Stimulated activated CD4-positive, alpha-beta T cell treated with anti-CD3 and anti-CD28 coated beads, TNF-alpha, amount 100 ng/mL, for 4 hours (primary cell): ENCODE data around the gene FLNA.
"Not testable (repeated sequence)": the region's sequence is repeated elsewhere in the genome, so short reads cannot be mapped to it uniquely, and the experiment has no call there.

Experiments used
- DNase-seq, 3 experiments: peaks; one replicate each; pipeline ENCODE4 v3.0.0-alpha.2; 2020; ENCODE audit warnings: low read depth in 3 of 3

The FLNA gene

DNA sequence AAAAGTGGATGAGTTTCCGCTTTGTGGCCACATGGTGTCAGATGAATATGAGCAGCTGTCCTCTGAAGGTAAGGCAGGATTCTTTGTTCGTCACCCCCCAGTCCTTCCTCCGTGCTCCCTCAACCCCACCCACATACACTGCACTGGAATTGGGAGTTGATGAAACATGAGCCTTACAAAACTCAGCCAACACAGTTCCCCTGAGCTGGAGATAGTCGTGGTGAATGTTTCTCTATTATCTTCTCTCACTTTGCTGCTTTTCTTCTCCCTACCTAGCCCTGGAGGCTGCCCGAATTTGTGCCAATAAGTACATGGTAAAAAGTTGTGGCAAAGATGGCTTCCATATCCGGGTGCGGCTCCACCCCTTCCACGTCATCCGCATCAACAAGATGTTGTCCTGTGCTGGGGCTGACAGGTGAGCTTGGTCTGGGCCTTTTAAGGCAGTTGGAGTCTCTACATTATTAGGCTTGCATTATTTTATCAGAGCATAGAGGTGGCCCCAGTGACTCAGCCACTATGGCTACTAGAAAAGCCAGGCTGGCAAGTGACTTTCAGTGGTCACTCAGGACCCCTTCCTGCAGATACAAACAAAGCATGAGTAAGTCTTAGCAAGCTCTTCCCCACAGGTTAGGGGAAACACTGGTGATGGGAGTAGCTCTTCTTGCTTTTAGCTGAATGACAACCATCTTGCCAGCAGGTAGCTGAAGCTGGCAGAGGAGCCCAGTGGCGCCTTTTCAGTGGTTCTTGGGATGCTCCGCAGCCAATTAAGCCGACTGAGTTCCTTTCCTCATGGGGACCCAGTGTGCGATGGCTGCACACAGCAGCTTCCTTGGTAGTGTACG lies 25.3 kb upstream of the FLNA start:
- no peak for DNase-seq

- peak; percentile 59 to 75 (median 64) for DNase-seq
Measured at GRCh38 chrX:154398668-154399526, 24.5 kb upstream of the FLNA start.

- peak; percentile 69 to 82 (median 76) for DNase-seq
Measured at GRCh38 chrX:154397888-154398667, 23.6 kb upstream of the FLNA start, which contains the start of gene RPL10. Gene RPL10, plus strand, starts transcription at chrX:154398377. Its CDS starts 143 bp downstream, at chrX:154398520.

DNA sequence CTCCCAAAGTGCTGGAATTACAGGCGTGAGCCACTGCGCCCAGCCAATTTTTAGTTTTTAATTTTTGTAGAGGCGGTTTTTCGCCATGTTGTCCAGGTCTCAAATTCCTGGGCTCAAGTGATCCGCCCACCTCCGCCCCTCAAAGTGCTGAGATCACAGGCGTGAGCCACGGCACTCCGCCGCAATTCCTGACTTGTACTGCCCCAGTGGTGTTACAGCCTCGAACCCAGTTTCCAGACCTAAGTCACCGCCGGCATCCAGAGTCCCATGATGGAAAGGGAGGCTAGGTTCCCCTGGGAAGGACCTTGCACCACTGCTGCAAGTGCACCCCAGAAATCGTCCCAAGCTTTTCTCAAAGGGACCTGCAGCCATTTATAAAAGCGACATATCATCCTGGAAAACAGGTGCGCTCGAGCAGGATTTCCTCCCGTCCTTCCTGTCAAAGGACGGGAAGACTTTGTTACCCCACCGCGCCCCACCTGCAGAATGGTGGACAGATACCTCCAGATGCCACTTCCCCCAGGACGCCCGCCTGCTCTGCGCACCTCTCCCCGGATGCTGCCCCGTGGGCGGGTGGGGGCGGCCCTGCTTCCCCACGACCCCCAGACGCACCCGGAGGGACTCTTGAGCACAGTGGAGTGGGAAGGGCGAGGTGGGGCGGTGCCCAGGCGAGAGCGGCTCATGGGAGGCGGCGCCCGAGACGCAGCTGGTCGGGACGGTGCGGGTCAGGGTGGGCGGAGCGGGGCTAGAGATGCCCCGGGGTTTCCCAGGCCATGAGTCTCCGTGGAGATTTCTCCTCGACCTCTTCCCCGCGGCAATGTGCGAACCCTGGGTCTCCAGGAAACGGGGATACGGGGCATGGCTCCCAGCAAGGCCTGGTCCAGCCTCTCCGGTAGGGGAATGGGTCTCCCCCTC lies 22.8 kb upstream of the FLNA start:
- DNase-seq, result peak in 1 of 3 experiments; percentile 42

- not testable (repeated sequence) for DNase-seq
Measured at GRCh38 chrX:154396363-154396762, 21.9 kb upstream of the FLNA start.

DNA sequence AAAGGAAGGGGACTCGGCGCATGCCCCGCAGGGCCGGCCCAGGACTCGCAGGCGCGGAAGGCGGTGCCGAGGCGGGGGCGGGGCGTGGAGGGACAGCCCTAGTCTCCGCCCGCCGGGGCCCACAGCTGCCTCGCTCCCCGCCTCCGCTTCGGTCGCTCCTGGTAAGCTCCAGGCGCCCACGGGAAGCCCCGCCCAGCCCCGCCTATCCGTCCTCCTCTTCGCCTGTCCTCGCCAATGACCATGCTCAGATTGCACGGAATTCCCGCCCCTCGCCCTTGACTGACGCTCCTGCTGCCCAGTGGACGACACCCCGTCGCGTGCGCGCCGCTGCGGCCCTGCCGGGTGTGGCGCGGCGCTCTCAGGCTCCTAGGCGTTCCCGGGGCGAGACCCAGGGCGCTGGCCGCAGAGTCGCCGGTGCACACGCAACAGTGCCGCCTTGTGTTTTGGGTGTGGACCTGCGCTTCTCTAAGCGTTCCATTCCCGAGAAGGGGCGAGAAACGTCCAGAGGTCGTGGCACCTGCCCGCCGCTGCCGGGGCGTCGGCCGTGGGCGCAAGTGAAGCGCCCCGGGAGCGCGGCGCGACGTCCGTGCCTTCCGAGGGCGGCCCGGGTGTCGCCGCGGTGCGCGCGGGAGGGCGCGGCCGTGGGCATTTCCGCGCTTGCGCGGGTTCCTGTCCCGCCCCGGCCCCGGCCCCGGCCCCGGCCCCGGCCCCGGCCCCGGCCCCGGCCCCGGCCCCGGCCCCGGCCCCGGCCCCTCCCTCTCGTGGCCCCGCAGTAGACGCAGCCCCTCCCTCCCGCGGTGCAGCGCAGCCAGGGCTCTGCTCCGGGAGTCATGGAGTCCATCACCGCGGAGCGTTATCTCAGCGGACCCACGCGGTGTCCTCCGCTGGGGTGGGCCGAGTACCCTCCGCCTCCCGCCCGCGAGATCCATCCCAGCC lies 15.6 kb upstream of the FLNA start:
- DNase-seq, result not testable (repeated sequence)

DNA sequence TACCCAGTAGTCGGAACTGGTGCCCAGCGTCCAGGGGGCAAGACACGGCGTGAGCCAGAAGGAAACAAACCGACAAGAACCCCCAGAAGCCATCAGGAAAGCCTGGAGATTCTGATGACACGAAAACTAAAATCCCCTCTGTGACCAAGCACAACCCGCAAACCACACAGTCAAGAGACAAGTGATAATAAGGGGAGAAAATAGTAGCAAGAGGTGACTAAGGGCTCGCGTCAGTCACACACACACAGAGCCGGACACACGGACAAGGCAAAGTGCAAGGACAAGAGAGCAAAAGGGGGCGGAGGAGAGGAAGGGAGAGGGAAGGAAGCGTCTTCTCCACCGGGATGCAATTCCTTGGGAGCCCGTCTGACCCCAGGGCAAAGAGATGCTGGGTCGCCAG lies 14.2 kb upstream of the FLNA start:
- DNase-seq, result not testable (repeated sequence)

- not testable (repeated sequence) for DNase-seq
Measured at GRCh38 chrX:154388094-154388493, 13.7 kb upstream of the FLNA start.

DNA sequence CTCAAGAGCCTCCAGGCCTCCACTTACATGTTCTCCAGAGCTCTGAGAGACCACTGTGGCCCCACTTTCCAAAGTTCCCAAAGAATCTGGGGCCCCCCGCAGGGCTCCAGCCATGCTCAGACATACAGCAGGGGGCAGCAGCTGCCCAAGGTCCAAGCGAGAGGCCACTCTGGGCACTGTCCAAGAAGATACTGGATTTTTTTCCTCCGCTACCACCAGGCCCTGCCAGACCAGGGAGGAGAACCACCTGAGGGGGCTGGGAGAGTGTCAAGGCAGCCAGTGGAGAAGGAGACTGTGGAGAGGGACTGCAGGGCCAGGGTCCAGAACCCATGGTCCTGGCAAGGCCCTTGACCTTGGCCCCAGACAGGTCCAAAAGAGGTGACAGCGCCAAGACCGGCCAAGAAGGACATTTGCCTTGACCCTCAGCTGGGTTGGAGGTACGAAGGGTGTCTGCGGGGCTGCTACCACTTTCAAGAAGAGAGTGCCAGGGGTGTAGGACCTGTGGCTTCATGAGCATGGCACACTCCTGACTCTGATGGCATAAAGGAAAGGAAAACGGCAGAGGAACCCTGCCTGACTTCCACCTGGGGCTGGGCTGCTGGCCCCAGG lies 10.0 kb upstream of the FLNA start:
- no peak for DNase-seq

- no peak for DNase-seq
Measured at GRCh38 chrX:154383359-154384283, 9.2 kb upstream of the FLNA start.

DNA sequence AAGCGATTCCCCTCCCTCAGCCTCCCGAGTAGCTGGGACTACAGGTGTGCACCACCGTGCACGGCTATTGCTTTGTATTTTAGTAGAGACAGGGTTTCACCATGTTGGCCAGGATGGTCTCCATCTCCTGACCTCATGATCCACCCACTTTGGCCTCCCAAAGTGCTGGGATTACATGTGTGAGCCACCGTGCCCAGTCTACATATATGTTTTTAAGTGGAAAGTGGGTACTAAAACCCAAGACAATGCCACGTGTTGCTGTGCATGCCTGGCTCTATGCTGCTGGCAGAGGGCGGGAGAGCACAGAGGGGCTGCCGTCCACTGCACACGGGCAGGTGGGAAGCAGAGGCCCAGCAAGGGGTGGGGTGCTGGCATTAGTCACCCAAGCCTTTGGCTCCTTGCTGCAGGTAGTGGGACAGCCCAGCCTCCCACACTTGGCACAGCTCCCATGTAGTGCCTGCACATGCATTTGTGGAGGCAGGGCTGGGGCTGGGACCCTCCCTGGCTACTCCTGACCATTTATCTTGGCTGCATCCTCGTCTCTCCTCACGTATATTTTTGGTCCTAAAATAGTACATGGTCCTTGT lies 8.1 kb upstream of the FLNA start:
- no peak for DNase-seq

DNA sequence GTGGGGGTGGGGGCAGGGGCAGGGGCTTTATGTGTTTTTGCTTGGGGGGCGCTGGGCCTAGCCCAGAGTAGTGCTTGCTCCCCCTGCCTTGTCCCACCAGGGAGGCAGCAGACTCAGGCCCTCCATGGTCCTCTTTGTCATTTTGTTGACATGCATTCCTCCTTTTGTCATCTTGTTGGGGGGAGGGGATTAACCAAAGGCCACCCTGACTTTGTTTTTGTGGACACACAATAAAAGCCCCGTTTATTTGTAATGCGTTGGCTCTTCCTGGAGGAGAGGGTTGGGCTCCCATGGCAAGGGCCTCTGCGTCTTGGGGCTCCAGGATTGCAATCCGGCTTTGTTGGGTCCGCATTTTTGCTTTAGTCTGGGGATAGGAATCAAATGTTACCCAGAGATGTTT lies 6.8 kb upstream of the FLNA start:
- no peak for DNase-seq

DNA sequence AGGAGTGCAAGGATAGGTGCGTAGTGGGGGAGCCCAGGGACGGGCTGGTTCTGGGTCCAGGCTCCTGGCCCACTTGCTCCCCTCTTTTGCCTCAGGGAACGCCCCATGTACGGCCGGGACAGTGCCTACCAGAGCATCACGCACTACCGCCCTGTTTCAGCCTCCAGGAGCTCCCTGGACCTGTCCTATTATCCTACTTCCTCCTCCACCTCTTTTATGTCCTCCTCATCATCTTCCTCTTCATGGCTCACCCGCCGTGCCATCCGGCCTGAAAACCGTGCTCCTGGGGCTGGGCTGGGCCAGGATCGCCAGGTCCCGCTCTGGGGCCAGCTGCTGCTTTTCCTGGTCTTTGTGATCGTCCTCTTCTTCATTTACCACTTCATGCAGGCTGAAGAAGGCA lies 6.4 kb upstream of the FLNA start:
- DNase-seq, result no peak

DNA sequence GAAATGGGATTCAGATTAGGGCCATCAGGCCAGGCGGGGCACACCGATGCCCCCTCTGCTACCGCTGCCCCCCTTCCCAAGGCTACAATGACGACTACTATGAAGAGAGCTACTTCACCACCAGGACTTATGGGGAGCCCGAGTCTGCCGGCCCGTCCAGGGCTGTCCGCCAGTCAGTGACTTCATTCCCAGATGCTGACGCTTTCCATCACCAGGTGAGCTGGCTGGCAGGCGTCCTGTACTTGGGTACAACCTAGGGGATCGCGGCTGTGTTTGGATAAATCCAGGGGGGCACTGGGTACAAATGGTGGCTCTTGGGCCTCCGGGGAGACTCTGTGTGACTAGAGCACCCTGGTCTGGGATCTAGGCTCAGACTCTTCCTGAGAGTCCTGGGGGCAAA lies 5.7 kb upstream of the FLNA start:
- no peak for DNase-seq

- DNase-seq, result no peak
Measured at GRCh38 chrX:154379569-154379951, 5.1 kb upstream of the FLNA start.

DNA sequence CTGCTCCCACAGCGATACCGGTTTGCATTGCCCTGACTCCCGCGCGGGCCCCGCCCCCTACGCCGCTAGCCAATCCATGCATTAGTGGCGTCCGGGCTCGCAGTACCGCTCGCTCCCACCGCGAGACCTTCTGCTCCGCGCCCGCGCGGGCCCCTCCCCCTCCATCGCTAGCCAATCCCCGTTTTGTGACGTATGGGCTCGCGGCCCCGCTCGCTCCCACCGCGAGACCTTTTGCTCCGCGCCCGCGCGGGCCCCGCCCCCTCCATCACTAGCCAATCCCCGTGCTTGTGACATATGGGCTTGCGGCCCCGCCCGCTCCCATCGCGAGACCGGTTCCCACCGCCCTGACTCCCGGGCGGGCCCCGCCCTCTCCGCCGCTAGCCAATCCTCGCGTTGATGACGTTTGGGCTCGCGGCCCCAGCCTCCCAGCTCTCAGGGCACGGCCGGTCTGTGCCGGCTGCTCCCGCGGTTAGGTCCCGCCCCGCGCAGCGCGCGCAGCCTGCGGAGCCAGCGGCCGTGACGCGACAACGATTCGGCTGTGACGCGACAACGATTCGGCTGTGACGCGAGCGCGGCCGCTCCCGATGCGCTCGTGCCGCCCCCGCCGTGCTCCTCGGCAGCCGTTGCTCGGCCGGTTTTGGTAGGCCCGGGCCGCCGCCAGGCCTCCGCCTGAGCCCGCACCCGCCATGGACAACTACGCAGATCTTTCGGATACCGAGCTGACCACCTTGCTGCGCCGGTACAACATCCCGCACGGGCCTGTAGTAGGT lies 4.5 kb upstream of the FLNA start, which contains the start of gene EMD:
TSS of gene EMD (plus strand) at position 497 of the 770 bp plus-strand sequence. CDS start at position 687, 190 bp downstream.
- DNase-seq, result peak; percentile 84 to 93 (median 92)
